Measurements from ENCODE around the gene ATP6V1B1.

ATP6V1B1 gene

DNA sequence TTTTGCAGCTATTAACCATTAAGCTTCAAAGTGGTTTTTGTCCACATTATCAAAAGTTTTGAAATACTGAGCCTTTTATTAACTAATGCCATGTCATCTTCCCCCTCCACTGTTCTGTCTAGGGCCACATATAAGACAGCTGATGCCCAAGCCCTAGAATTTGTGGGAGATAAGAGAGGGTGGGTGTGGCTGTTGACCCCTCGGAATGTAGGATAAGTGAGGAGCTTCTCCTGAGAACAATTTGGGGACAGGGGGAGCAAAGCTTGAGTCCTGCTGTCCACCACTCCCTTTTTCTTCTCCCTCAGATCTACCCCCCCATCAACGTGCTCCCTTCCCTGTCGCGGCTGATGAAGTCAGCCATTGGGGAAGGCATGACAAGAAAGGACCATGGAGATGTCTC lies 28.4 kb downstream of the ATP6V1B1 start:
- Histone ChIP-seq H3K27ac (ENCODE audit: low read length) (no peak overlapping the region), H3K27me3 (ENCODE audit: low read depth, low read length) (peaks cover 6% of the 10 kb centered on the region), H3K4me3 (ENCODE audit: low read depth in 1 of 2, low read length in 2 of 2) (no peak overlapping the region), H3K36me3 (ENCODE audit: control insufficient read depth in 1 of 2, insufficient read depth in 2 of 2, low read length in 2 of 2) (no peaks in the 10 kb centered on the region), H3K4me1 (ENCODE audit: control insufficient read depth in 1 of 2, insufficient read depth in 2 of 2, low read length in 2 of 2) (peaks cover 0 to 12% of the 10 kb centered on the region in 2 donors), H3K9me3 (ENCODE audit: control insufficient read depth in 1 of 2, low read length in 2 of 2) (no peaks in the 10 kb centered on the region)

DNA sequence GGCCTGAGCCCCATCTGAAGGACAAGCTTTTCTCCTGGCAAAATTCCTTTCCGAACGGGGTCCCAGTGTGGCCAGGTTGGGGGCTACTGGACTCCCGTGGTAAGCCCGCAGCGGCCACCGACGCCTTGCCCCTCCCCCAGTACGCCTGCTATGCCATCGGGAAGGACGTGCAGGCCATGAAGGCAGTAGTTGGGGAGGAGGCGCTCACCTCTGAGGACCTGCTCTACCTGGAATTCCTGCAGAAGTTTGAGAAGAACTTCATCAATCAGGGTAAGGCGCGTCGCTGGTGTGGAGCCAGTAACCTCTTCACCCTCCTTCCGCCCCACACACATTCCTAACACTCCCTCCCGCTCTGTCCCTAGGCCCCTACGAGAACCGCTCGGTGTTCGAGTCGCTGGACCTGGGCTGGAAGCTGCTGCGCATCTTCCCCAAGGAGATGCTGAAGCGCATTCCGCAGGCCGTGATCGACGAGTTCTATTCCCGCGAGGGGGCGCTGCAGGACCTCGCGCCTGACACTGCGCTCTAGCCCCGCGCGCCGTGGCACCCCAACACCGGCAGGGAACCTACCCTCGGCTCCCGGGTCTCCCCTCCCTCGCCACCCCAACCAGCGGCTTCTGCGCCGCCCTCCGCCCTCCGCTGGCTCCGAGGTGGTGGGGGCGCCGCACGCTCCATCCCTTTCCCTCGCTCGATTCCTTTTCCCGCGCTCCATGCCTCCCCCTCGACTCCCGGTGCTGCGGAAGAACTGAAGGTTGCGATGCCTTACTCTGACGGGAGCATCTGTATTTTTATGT lies 29.1 kb downstream of the ATP6V1B1 start:
- H3K4me1 ChIP-seq (ENCODE audit: control insufficient read depth in 1 of 2, insufficient read depth in 2 of 2, low read length in 2 of 2), result peaks cover 0 to 12% of the 10 kb centered on the region in 2 donors
- H3K36me3 ChIP-seq (ENCODE audit: control insufficient read depth in 1 of 2, insufficient read depth in 2 of 2, low read length in 2 of 2), result no peaks in the 10 kb centered on the region
- peak overlapping the region; percentile 44 to 64 for H3K4me3 ChIP-seq (ENCODE audit: low read depth in 1 of 2, low read length in 2 of 2)
- H3K9me3 ChIP-seq (ENCODE audit: control insufficient read depth in 1 of 2, low read length in 2 of 2), result no peaks in the 10 kb centered on the region
- H3K27ac ChIP-seq (ENCODE audit: low read length), result no peak overlapping the region
- H3K27me3 ChIP-seq (ENCODE audit: low read depth, low read length), result peaks cover 6% of the 10 kb centered on the region

DNA sequence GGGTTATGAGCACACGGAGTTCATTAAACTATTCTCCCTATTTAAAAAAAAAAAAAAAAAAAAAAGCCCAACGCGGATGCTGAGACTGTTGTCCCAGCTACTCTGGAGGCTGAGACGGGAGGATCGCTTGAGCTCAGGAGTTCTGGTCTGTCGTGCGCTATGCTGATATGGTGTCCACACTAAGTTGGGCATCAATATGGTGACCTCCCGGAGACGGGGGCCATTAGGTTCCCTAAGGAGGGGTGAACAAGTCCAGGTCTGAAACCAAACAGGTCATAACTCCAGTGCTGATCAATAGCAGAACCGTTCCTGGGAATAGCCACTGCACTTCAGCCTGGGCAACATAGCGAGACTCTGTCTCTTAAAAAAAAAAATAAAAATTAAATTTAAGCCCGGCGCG lies 29.8 kb downstream of the ATP6V1B1 start:
- H3K4me1 ChIP-seq (ENCODE audit: control insufficient read depth in 1 of 2, insufficient read depth in 2 of 2, low read length in 2 of 2), result peaks cover 0 to 12% of the 10 kb centered on the region in 2 donors
- no peak overlapping the region for H3K27ac ChIP-seq (ENCODE audit: low read length)
- no peaks in the 10 kb centered on the region for H3K36me3 ChIP-seq (ENCODE audit: control insufficient read depth in 1 of 2, insufficient read depth in 2 of 2, low read length in 2 of 2)
- H3K4me3 ChIP-seq (ENCODE audit: low read depth in 1 of 2, low read length in 2 of 2), result peak overlapping the region; percentile 44 to 64
- H3K27me3 ChIP-seq (ENCODE audit: low read depth, low read length), result peaks cover 6% of the 10 kb centered on the region
- no peaks in the 10 kb centered on the region for H3K9me3 ChIP-seq (ENCODE audit: control insufficient read depth in 1 of 2, low read length in 2 of 2)

DNA sequence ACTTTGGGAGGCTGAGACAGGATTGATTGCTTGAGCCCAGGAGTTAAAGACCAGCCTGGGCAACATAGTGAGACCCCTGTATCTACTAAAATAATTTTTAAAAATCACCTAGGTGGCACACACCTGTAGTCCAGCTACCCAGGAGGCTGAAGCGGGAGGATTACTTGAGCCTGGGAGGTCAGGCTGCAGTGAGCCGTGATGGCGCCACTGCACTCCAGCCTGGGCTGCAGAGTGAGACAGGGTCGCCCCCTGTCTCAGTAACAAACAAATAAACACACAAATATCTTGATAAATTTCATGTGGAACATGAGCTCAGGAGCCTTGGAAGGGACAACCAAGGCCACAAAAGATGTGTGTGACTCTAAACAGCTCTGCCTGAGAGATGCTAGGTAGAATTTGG lies 31.0 kb downstream of the ATP6V1B1 start:
- Histone ChIP-seq H3K27ac (ENCODE audit: low read length) (no peak overlapping the region), H3K4me1 (ENCODE audit: control insufficient read depth in 1 of 2, insufficient read depth in 2 of 2, low read length in 2 of 2) (peaks cover 0 to 12% of the 10 kb centered on the region in 2 donors), H3K27me3 (ENCODE audit: low read depth, low read length) (peaks cover 6% of the 10 kb centered on the region), H3K4me3 (ENCODE audit: low read depth in 1 of 2, low read length in 2 of 2) (no peak overlapping the region), H3K9me3 (ENCODE audit: control insufficient read depth in 1 of 2, low read length in 2 of 2) (no peaks in the 10 kb centered on the region), H3K36me3 (ENCODE audit: control insufficient read depth in 1 of 2, insufficient read depth in 2 of 2, low read length in 2 of 2) (no peaks in the 10 kb centered on the region)

DNA sequence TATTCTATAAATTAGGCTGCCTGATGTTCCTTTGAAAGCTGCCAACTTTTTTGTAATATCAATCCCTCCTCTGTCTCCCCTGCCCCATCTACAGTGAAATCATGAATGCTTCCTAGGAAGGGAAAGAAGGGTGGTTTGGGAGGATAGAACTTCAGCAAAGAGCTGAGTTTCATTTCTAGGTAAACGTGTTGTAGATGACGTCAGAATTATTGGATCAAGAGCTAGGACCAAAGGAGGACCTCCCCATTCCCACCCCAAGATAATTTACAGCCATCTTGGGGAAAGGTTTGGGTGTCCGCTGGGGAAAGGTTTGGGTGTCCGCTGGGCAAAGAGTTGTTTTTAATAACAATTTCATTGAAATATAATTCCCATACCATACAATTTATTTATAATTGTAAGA lies 31.5 kb downstream of the ATP6V1B1 start:
- Histone ChIP-seq H3K27me3 (ENCODE audit: low read depth, low read length) (peaks cover 6% of the 10 kb centered on the region), H3K4me1 (ENCODE audit: control insufficient read depth in 1 of 2, insufficient read depth in 2 of 2, low read length in 2 of 2) (peaks cover 0 to 12% of the 10 kb centered on the region in 2 donors), H3K27ac (ENCODE audit: low read length) (no peak overlapping the region), H3K4me3 (ENCODE audit: low read depth in 1 of 2, low read length in 2 of 2) (no peak overlapping the region), H3K9me3 (ENCODE audit: control insufficient read depth in 1 of 2, low read length in 2 of 2) (no peaks in the 10 kb centered on the region), H3K36me3 (ENCODE audit: control insufficient read depth in 1 of 2, insufficient read depth in 2 of 2, low read length in 2 of 2) (no peaks in the 10 kb centered on the region)

DNA sequence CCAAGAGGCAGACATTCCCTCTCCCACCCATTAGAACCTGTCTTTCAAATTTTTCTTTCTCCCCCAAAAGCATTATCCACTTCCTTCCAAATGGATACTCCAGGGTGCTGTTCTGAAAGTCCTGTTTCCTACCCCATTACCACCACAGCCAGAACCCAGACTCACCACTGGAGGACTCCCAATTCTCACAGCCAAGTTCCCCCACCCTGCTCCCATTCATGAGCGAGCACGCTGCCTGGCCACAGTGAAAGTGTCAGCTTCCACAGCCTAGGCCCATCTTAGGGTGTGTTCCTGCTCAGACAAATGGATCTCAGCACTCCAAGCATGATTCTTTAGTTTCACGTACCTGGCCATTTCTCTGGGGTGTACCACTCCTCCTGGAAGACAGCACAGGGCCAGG lies 38.9 kb downstream of the ATP6V1B1 start:
- H3K4me3 ChIP-seq (ENCODE audit: low read depth in 1 of 2, low read length in 2 of 2), result no peak overlapping the region
- H3K27ac ChIP-seq (ENCODE audit: low read length), result no peak overlapping the region

DNA sequence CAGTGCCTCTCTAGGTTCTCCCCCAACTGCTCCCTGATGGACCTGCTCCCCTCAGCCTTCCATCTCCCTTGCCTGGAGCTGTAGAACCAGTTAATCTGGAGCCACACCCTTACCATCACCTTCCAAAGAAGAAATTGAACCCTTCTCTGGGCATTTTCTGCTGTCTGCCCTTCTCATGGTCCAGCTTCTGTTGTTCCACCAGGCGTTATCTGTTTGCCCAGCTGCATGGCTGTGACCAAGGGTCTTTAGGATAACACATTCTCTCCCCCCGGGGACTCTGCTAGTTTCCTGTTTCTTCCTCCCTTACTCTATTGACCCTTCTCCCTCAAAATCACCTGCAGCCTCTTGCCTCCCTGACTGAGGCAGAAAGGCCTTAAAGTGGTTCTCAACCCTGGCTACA lies 39.5 kb downstream of the ATP6V1B1 start:
- Histone ChIP-seq H3K9me3 (ENCODE audit: control insufficient read depth in 1 of 2, low read length in 2 of 2) (no peaks in the 10 kb centered on the region), H3K4me3 (ENCODE audit: low read depth in 1 of 2, low read length in 2 of 2) (no peak overlapping the region), H3K36me3 (ENCODE audit: control insufficient read depth in 1 of 2, insufficient read depth in 2 of 2, low read length in 2 of 2) (no peaks in the 10 kb centered on the region), H3K27ac (ENCODE audit: low read length) (no peak overlapping the region), H3K4me1 (ENCODE audit: control insufficient read depth in 1 of 2, insufficient read depth in 2 of 2, low read length in 2 of 2) (peaks cover 0 to 9% of the 10 kb centered on the region in 2 donors), H3K27me3 (ENCODE audit: low read depth, low read length) (no peaks in the 10 kb centered on the region)

More for the DNA sequence above, 38.9 kb downstream of the ATP6V1B1 start:
- H3K4me1 ChIP-seq (ENCODE audit: control insufficient read depth in 1 of 2, insufficient read depth in 2 of 2, low read length in 2 of 2), result peaks cover 0 to 9% of the 10 kb centered on the region in 2 donors
- H3K9me3 ChIP-seq (ENCODE audit: control insufficient read depth in 1 of 2, low read length in 2 of 2), result no peaks in the 10 kb centered on the region
- H3K36me3 ChIP-seq (ENCODE audit: control insufficient read depth in 1 of 2, insufficient read depth in 2 of 2, low read length in 2 of 2), result no peaks in the 10 kb centered on the region
- H3K27me3 ChIP-seq (ENCODE audit: low read depth, low read length), result no peaks in the 10 kb centered on the region

DNA sequence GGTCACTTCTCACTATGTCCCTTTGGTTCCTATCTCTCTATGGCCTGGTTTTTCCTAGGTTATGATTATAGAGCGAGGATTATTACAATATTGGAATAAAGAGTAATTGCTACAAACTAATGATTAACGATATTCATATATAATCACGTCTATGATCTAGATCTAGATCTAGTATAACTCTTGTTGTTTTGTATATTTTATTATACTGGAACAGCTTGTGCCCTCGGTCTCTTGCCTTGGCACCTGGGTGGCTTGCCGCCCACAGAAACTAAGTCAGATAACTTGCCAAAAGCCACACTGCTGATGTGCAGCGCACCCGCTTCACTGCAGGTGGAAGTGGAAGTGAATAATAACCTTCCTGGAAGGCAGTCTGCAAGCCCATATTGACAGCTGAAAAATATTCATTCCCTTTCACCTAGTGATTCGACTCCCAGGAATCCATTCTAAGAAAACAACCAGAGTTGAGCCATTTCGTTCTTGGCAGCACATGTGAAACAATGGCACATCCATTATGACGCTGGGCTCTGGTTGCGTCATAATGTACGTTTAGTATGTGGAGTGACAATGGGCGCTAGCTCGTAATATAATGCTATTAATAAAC lies 42.0 kb downstream of the ATP6V1B1 start:
- Histone ChIP-seq H3K4me3 (ENCODE audit: low read depth in 1 of 2, low read length in 2 of 2) (peak overlapping the region; percentile 73 to 80), H3K36me3 (ENCODE audit: control insufficient read depth in 1 of 2, insufficient read depth in 2 of 2, low read length in 2 of 2) (no peaks in the 10 kb centered on the region), H3K4me1 (ENCODE audit: control insufficient read depth in 1 of 2, insufficient read depth in 2 of 2, low read length in 2 of 2) (peaks cover 0 to 9% of the 10 kb centered on the region in 2 donors), H3K27me3 (ENCODE audit: low read depth, low read length) (no peaks in the 10 kb centered on the region), H3K9me3 (ENCODE audit: control insufficient read depth in 1 of 2, low read length in 2 of 2) (no peaks in the 10 kb centered on the region), H3K27ac (ENCODE audit: low read length) (peak overlapping the region; percentile 79)

DNA sequence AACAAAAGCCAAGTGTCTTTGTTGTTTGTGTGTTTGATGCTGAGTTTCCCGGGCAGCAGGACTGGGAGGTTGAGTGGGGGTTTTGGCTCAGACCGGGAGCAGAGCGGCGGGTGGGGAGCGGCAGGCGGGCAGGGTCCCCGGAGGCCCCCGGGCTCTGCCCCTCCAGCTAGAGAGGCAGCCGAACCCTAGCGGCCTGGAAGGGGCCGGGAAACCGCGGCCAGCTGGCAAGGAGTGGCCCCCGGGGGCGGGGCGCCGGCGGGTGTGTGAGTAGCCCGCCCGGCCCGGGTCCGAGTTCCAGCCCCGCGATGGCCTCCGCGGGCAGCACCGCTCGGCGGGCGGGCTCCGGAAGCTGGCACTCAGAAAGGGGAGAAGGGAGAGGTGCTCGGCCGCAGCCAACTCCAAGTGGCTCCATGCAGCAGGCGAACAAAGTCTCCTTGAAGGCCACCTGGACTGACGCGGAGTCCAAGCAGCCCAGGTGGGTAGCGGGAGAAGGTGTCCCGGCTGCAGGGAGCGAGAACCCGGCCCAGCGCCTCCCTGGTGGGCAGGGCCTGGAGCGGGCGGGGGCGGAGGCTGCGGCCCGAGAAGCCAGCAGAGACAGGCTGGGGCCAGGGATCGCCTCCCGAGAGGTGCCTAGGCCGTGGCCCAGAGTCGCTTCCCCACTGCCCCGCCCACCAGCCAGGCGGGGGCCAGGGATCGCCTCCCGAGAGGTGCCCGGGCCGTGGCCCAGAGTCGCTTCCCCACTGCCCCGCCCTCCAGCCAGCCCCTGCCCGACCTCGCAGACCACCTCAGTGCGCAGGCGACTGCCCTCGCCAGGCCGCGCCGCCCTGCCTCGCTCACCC lies 42.9 kb downstream of the ATP6V1B1 start, which contains the start of gene ANKRD53:
Gene ANKRD53 (plus strand): TSS at position 290 of the 839 bp plus-strand sequence. CDS start 16 bp downstream, at position 306.
- Histone ChIP-seq H3K27me3 (ENCODE audit: low read depth, low read length) (no peaks in the 10 kb centered on the region), H3K27ac (ENCODE audit: low read length) (peak within 1 kb of the TSS; percentile 79), H3K36me3 (ENCODE audit: control insufficient read depth in 1 of 2, insufficient read depth in 2 of 2, low read length in 2 of 2) (no peaks in the 10 kb centered on the region), H3K9me3 (ENCODE audit: control insufficient read depth in 1 of 2, low read length in 2 of 2) (no peaks in the 10 kb centered on the region), H3K4me3 (ENCODE audit: low read depth in 1 of 2, low read length in 2 of 2) (peak within 1 kb of the TSS; percentile 73 to 80), H3K4me1 (ENCODE audit: control insufficient read depth in 1 of 2, insufficient read depth in 2 of 2, low read length in 2 of 2) (peaks cover 0 to 9% of the 10 kb centered on the region in 2 donors)

DNA sequence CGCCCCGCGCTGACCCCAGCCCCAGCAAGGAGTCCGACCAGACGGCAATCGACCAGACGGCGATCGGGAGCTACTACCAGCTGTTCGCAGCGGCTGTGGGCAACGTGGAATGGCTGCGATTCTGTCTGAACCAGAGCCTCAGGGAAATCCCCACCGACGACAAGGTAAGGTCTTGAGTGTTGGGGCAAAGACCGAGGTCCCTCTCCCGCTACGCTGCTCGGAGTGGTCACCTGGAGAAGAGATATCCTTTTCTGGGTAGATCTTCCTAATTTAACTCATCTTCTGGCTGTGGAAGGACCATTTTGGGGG lies 43.4 kb downstream of the ATP6V1B1 start:
- Histone ChIP-seq H3K9me3 (ENCODE audit: control insufficient read depth in 1 of 2, low read length in 2 of 2) (no peaks in the 10 kb centered on the region), H3K27ac (ENCODE audit: low read length) (no peak overlapping the region), H3K36me3 (ENCODE audit: control insufficient read depth in 1 of 2, insufficient read depth in 2 of 2, low read length in 2 of 2) (no peaks in the 10 kb centered on the region), H3K4me1 (ENCODE audit: control insufficient read depth in 1 of 2, insufficient read depth in 2 of 2, low read length in 2 of 2) (peaks cover 0 to 9% of the 10 kb centered on the region in 2 donors), H3K27me3 (ENCODE audit: low read depth, low read length) (no peaks in the 10 kb centered on the region), H3K4me3 (ENCODE audit: low read depth in 1 of 2, low read length in 2 of 2) (peak overlapping the region; percentile 18 to 73)

DNA sequence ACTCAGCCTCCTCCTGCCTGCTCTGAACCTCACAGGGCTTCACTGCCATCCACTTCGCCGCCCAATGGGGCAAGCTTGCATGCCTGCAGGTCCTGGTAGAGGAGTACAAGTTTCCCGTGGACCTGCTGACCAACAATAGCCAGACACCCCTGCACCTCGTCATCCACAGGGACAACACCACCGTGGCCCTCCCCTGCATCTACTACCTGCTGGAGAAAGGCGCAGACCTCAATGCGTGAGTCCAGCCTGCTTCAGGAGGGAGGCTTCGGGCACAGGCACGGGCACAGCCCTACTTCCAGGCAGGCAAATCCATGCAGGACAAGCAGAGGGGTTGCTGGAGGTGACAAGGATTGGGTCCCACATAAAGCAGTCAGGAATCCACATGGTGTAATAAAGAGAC lies 43.9 kb downstream of the ATP6V1B1 start:
- no peaks in the 10 kb centered on the region for H3K27me3 ChIP-seq (ENCODE audit: low read depth, low read length)
- peaks cover 0 to 9% of the 10 kb centered on the region in 2 donors for H3K4me1 ChIP-seq (ENCODE audit: control insufficient read depth in 1 of 2, insufficient read depth in 2 of 2, low read length in 2 of 2)
- no peak overlapping the region for H3K27ac ChIP-seq (ENCODE audit: low read length)
- H3K4me3 ChIP-seq (ENCODE audit: low read depth in 1 of 2, low read length in 2 of 2), result no peak overlapping the region
- no peaks in the 10 kb centered on the region for H3K36me3 ChIP-seq (ENCODE audit: control insufficient read depth in 1 of 2, insufficient read depth in 2 of 2, low read length in 2 of 2)
- H3K9me3 ChIP-seq (ENCODE audit: control insufficient read depth in 1 of 2, low read length in 2 of 2), result no peaks in the 10 kb centered on the region

Measured in muscle layer of duodenum (tissue), 2 donors.